ENCODE results near the gene PPP1R15B.

- TF ChIP-seq, protein P1, sequence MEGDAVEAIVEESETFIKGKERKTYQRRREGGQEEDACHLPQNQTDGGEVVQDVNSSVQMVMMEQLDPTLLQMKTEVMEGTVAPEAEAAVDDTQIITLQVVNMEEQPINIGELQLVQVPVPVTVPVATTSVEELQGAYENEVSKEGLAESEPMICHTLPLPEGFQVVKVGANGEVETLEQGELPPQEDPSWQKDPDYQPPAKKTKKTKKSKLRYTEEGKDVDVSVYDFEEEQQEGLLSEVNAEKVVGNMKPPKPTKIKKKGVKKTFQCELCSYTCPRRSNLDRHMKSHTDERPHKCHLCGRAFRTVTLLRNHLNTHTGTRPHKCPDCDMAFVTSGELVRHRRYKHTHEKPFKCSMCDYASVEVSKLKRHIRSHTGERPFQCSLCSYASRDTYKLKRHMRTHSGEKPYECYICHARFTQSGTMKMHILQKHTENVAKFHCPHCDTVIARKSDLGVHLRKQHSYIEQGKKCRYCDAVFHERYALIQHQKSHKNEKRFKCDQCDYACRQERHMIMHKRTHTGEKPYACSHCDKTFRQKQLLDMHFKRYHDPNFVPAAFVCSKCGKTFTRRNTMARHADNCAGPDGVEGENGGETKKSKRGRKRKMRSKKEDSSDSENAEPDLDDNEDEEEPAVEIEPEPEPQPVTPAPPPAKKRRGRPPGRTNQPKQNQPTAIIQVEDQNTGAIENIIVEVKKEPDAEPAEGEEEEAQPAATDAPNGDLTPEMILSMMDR (IDR thresholded peaks at IDR 0.05): no peak
- TF ChIP-seq POLR2A (IDR thresholded peaks at IDR 0.05): peak in 1 of 2 donors; percentile 34
These were observed 6.8 kb upstream of the PPP1R15B start for GRCh38 chr1:204418174-204419063.
